ENCODE data around the gene MXRA8. TPM values are rescaled to one million over a fixed set of nuclear protein-coding genes. Genes with fewer than 3 reads are reported as not detected.
A peak's percentile ranks its signal among the peaks of the same experiment; 100 is the strongest.

The MXRA8 gene
- total RNA-seq, 1 experiment from 2014 or later, result 25.3 TPM

DNA sequence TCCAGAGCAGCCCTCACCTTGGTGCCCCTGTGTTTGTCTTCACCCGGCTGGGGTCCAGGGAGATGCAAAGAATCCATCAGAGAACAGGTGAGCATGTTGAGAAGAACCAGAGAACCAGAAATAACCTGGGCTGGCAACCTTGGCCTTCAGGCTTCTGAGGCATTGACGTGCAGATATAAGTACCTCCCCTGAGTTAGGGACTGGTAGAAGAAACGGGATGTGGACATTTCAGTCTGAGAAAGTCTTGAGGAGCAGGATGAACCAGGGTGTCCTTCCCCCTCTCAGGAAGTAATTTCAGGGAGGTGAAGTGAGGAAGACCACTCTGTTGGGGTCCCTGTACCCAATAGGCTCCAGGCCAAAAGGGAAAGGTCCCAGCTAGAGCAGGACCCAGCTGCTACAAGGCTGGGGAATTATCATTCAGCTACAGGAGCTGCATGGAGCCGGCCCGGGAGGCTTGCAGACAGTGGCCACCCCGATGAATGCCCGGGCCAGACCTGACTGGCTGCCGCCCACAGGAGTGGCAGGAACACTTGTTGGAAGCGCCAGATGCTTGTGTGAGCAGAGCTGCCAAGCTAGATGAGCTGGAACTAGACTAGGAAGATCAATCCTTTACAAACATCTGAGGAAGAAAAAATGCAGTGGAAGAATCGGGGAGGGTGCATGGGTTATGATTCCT lies 18.3 kb upstream of the MXRA8 start:
- Histone ChIP-seq H2AFZ (ENCODE audit: low read length) (no peak overlapping the region), H3K79me2 (ENCODE audit: low read length) (peaks cover 31% of the 10 kb centered on the region), H3F3A (ENCODE audit: low read length, unreplicated experiment) (peaks cover 9% of the 10 kb centered on the region), H3K27me3 (ENCODE audit: low read length) (no peaks in the 10 kb centered on the region), H3K4me2 (ENCODE audit: low read length) (0 out of 2 replicates have a peak overlapping the region, but pooled peaks have one; percentile 73), H3K9me2 (replicated peaks; ENCODE audit: low read length) (no peaks in the 10 kb centered on the region), H3K27ac (ENCODE audit: low read length) (no peak overlapping the region), H3K4me3 (ENCODE audit: low read length) (no peak overlapping the region), H3K9ac (ENCODE audit: low read length) (no peak overlapping the region), H3K9me3 (ENCODE audit: low read length) (no peaks in the 10 kb centered on the region), H3K36me3 (ENCODE audit: low read depth, low read length) (peaks cover 10% of the 10 kb centered on the region; the same call in 1 of the 2 replicates), H3K4me1 (ENCODE audit: insufficient read depth, low read length) (peaks cover 20% of the 10 kb centered on the region), H4K20me1 (ENCODE audit: low read length) (no peaks in the 10 kb centered on the region)
- no peak for DNase-seq
- no peak for ATAC-seq
- no TSS peak for BruUV-seq (replicated peaks)
- POLR2A ChIA-PET (ENCODE audit: unreplicated experiment), result no interaction called here
- intact Hi-C loops (cut with micrococcal nuclease), result loop anchor here (2.0 kb wide), 1 partner anchor 22 kb away; the partner anchor contains the start of gene CCNL2
- no peak for TF ChIP-seq EZH2 (IDR thresholded peaks at IDR 0.05; ENCODE audit: low read length, unreplicated experiment)
- TF ChIP-seq, protein P1, sequence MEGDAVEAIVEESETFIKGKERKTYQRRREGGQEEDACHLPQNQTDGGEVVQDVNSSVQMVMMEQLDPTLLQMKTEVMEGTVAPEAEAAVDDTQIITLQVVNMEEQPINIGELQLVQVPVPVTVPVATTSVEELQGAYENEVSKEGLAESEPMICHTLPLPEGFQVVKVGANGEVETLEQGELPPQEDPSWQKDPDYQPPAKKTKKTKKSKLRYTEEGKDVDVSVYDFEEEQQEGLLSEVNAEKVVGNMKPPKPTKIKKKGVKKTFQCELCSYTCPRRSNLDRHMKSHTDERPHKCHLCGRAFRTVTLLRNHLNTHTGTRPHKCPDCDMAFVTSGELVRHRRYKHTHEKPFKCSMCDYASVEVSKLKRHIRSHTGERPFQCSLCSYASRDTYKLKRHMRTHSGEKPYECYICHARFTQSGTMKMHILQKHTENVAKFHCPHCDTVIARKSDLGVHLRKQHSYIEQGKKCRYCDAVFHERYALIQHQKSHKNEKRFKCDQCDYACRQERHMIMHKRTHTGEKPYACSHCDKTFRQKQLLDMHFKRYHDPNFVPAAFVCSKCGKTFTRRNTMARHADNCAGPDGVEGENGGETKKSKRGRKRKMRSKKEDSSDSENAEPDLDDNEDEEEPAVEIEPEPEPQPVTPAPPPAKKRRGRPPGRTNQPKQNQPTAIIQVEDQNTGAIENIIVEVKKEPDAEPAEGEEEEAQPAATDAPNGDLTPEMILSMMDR (conservative IDR thresholded peaks at IDR 0.05; ENCODE audit: low read depth, low read length), result peak; percentile 6; the same call in 1 of the 2 replicates
- CTCF ChIA-PET, result interaction anchor here (1.0 kb wide), 1 partner anchor 22 kb away, joined by 3 read pairs; the partner anchor contains the start of gene CCNL2

DNA sequence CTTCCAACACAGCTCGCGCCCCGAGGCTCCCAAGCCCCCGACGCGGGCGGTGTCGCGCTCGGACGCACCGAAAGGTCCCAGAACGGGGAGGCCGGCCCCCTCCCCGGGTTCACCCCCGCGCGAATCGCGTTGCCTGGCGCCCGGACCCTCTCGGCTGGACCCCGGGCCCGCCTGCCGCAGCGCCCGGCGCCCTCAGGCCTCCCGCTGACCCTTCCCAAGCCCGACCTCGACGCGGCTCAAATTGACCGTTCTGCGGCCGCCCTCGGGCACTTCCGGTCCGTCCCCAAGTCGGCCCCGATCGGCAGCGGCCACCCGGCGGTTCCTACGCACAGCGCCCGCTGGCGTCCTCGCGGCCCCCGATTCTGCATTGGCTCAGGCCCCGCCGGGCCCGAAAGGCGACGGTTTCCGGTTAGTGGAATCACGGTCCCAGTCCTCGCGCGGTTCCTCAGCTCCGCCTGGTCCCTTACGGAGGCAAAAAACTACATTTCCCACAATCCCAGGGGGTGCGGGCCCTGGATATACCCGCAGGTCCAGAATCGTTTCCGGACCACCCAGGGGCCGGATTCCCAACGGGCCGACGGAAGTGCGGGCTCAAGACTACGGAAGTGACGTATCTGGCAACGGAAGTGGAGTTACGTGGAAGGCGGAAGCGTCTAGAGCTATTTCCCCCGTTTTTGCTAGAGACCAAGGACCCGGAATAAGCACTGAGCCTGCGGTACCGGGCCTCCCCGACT lies 16.7 kb upstream of the MXRA8 start, which contains the start of gene AURKAIP1:
AURKAIP1 (minus strand) TSS at position 279 of the 734 bp plus-strand sequence. CDS start 451 bp downstream, outside the sequence.
- H3K27ac ChIP-seq (ENCODE audit: low read length), result peak within 1 kb of the TSS; percentile 77
- intact Hi-C loops (cut with micrococcal nuclease), result loop anchor here (2.0 kb wide), 1 partner anchor 30 kb away; no protein-coding TSS in a partner anchor
- H3K36me3 ChIP-seq (ENCODE audit: low read depth, low read length), result peaks cover 10% of the 10 kb centered on the region; the same call in 1 of the 2 replicates
- no peaks in the 10 kb centered on the region for H3K9me3 ChIP-seq (ENCODE audit: low read length)
- POLR2A ChIA-PET (ENCODE audit: unreplicated experiment), result interaction anchor here (0.6 to 1.2 kb wide), 7 partner anchors 11 to 128 kb away, joined by 3 to 4 read pairs (median 3); partner anchors contain the start of gene CCNL2
- DNase-seq, result peak; percentile 100
- no peaks in the 10 kb centered on the region for H3K27me3 ChIP-seq (ENCODE audit: low read length)
- H3K9ac ChIP-seq (ENCODE audit: low read length), result peak within 1 kb of the TSS; percentile 98
- peak within 1 kb of the TSS; percentile 99 for H3K4me2 ChIP-seq (ENCODE audit: low read length)
- H3K9me2 ChIP-seq (replicated peaks; ENCODE audit: low read length), result no peaks in the 10 kb centered on the region
- peaks cover 35% of the 10 kb centered on the region for H3K79me2 ChIP-seq (ENCODE audit: low read length)
- TF ChIP-seq, protein P1 (conservative IDR thresholded peaks at IDR 0.05; ENCODE audit: low read depth, low read length), result 0 out of 2 replicates have a peak, but pooled peaks have one; percentile 28
- TF ChIP-seq EZH2phosphoT487 (IDR thresholded peaks at IDR 0.05; ENCODE audit: borderline replicate concordance, low read length) (no peak), EZH2 (IDR thresholded peaks at IDR 0.05; ENCODE audit: low read length, unreplicated experiment) (no peak)
- peak within 1 kb of the TSS; percentile 72 for H2AFZ ChIP-seq (ENCODE audit: low read length)
- H3K4me3 ChIP-seq (ENCODE audit: low read length), result peak within 1 kb of the TSS; percentile 96
- peak; percentile 92 for ATAC-seq
- BruUV-seq (replicated peaks), result no TSS peak
- H4K20me1 ChIP-seq (ENCODE audit: low read length), result no peaks in the 10 kb centered on the region
- H3K4me1 ChIP-seq (ENCODE audit: insufficient read depth, low read length), result peaks cover 20% of the 10 kb centered on the region
- H3F3A ChIP-seq (ENCODE audit: low read length, unreplicated experiment), result peaks cover 9% of the 10 kb centered on the region
- CTCF ChIA-PET, result interaction anchor here (0.9 to 1.2 kb wide), 3 partner anchors 24 to 131 kb away, joined by 3 to 5 read pairs (median 4); partner anchors contain the start of gene CCNL2

Measured in PC-3 (cell line).